NT2/D1 (cell line): ENCODE measurements around the gene LYPD3.

Experiments
- DNase-seq: peaks from one replicate; pipeline ENCODE4 v3.0.0-alpha.2; 2011; ENCODE audit warnings: low read depth, low spot score
- H3K27me3 ChIP-seq: 2 replicates; pipeline ENCODE4 v1.6.0; 2011; ENCODE audit warnings: mild to moderate bottlenecking; ENCODE audit not compliant: insufficient read length, insufficient read depth
- H3K36me3 ChIP-seq: 2 replicates; pipeline ENCODE4 v1.6.1; 2011; ENCODE audit warnings: mild to moderate bottlenecking, low read length, mixed read lengths; ENCODE audit not compliant: insufficient read depth, insufficient read length
- H3K4me1 ChIP-seq: 2 replicates; pipeline ENCODE4 v1.5.1; 2011; ENCODE audit not compliant: insufficient read depth, insufficient read length
- H3K4me3 ChIP-seq: 2 replicates; pipeline ENCODE4 v1.5.1; 2011; ENCODE audit warnings: low read depth; ENCODE audit not compliant: insufficient read length
- H3K9ac ChIP-seq: 2 replicates; pipeline ENCODE4 v1.6.0; 2011; ENCODE audit warnings: low read depth; ENCODE audit not compliant: insufficient read length
- H3K9me3 ChIP-seq: 2 replicates; pipeline ENCODE4 v1.5.1; 2011; ENCODE audit warnings: mild to moderate bottlenecking, low read length; ENCODE audit not compliant: insufficient read depth
- SUZ12 ChIP-seq: IDR thresholded peaks from 2 replicates; pipeline ENCODE4 v1.6.1; 2011; ENCODE audit not compliant: insufficient read length, insufficient read depth; ENCODE audit errors: extremely low read depth
- YY1 ChIP-seq: IDR thresholded peaks from 2 replicates; pipeline ENCODE4 v1.6.1; 2011; ENCODE audit not compliant: insufficient read length, insufficient read depth
- ZNF274 ChIP-seq: IDR thresholded peaks from 2 replicates; pipeline ENCODE4 v1.6.1; 2011; ENCODE audit warnings: mild to moderate bottlenecking, low read depth, low read length

Gene LYPD3

DNA sequence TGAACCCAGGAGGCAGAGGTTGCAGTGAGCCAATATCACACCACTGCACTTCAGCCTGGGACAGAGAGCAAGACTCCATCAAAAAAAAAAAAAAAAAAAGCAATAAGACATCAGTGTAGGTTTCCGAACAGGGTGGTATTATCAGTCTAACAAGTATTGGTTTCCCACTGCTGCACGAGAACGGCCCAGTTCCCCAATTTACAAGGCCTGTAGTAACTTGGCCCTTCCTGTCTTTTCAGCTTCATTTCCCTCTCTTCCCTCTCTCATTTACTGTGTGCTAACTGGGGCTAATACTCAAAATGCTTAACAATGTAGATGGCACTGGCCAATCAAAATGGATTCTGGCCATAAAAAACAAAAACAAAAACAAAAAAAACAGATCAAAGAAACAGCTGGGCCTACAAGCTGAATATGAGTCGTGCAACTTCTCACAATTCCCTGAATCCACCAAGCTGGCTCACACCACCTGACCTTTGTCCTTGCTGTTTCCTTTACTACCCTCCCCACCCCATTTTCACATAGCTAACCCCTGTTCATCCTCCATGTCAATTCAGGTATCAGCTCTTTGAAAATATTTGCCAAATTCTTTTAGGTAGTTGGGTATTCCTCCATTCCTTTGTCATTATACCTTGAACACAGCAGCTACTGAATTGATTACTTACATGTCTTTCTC is 48.3 kb downstream of the LYPD3 start:
- no peak for DNase-seq
- H3K9ac ChIP-seq: no peak overlapping the region
- TF ChIP-seq ZNF274 (no peak), YY1 (no peak), SUZ12 (no peak)

GRCh38 chr19:43414554-43414953 is 50.9 kb downstream of the LYPD3 start, which contains the start of gene TEX101:
Gene TEX101 (plus strand): TSS chr19:43414890. CDS start chr19:43415920, 1,030 bp downstream.
- no peak for DNase-seq
- TF ChIP-seq ZNF274 (no peak), SUZ12 (no peak), YY1 (no peak)
- no peak within 1 kb of the TSS for H3K4me3 ChIP-seq
- H3K36me3 ChIP-seq: no peaks in the 10 kb centered on the region
- H3K27me3 ChIP-seq: no peaks in the 10 kb centered on the region
- H3K4me1 ChIP-seq: no peaks in the 10 kb centered on the region
- H3K9me3 ChIP-seq: peaks cover 9% of the 10 kb centered on the region; the same call in 1 of the 2 replicates
- no peak within 1 kb of the TSS for H3K9ac ChIP-seq

More for the DNA sequence above, 48.3 kb downstream of the LYPD3 start:
- H3K4me3 ChIP-seq: no peak overlapping the region
- peaks cover 9% of the 10 kb centered on the region; the same call in 1 of the 2 replicates for H3K9me3 ChIP-seq
- H3K4me1 ChIP-seq: no peaks in the 10 kb centered on the region
- H3K27me3 ChIP-seq: no peaks in the 10 kb centered on the region
- no peaks in the 10 kb centered on the region for H3K36me3 ChIP-seq

GRCh38 chr19:43412441-43412840 is 53.0 kb downstream of the LYPD3 start:
- Histone ChIP-seq H3K36me3 (no peaks in the 10 kb centered on the region), H3K27me3 (no peaks in the 10 kb centered on the region), H3K4me3 (no peak overlapping the region), H3K9ac (no peak overlapping the region), H3K4me1 (peaks cover under 1% of the 10 kb centered on the region), H3K9me3 (no peaks in the 10 kb centered on the region; the same call in 1 of the 2 replicates)
- DNase-seq: no peak
- TF ChIP-seq YY1 (no peak), SUZ12 (no peak), ZNF274 (no peak)
